Neuronal stem cell (in vitro differentiated cells): ENCODE measurements around the gene LRRC25.
A peak's percentile ranks its signal among the peaks of the same experiment; 100 is the strongest.

Experiments used
- DNase-seq: peaks from one replicate; pipeline ENCODE4 v3.0.0-alpha.2; 2013; ENCODE audit warnings: low spot score
- H2AFZ ChIP-seq: one replicate; pipeline ENCODE4 v1.6.1; 2013; ENCODE audit warnings: mild to moderate bottlenecking, low read length, inconsistent platforms
- H2AK5ac ChIP-seq: 2 replicates; pipeline ENCODE4 v1.6.1; 2013; ENCODE audit warnings: low read depth, mild to moderate bottlenecking, inconsistent platforms, low read length, moderate library complexity, mixed read lengths
- H2BK120ac ChIP-seq: 2 replicates; pipeline ENCODE4 v1.6.1; 2013; ENCODE audit warnings: low read depth, mild to moderate bottlenecking, inconsistent platforms, low read length, moderate library complexity, mixed read lengths
- H2BK12ac ChIP-seq: one replicate; pipeline ENCODE4 v1.6.1; 2013; ENCODE audit warnings: low read length, inconsistent platforms
- H2BK15ac ChIP-seq: 2 replicates; pipeline ENCODE4 v1.6.1; 2013; ENCODE audit warnings: mild to moderate bottlenecking, low read length, inconsistent platforms, mixed read lengths
- H2BK5ac ChIP-seq: one replicate; pipeline ENCODE4 v1.6.1; 2013; ENCODE audit warnings: inconsistent platforms, mild to moderate bottlenecking, low read length, moderate library complexity
- H3K14ac ChIP-seq: one replicate; pipeline ENCODE4 v1.6.1; 2013; ENCODE audit warnings: low read length, inconsistent platforms
- H3K18ac ChIP-seq: 2 replicates; pipeline ENCODE4 v1.6.1; 2013; ENCODE audit warnings: low read length, inconsistent platforms
- H3K23ac ChIP-seq: 2 replicates; pipeline ENCODE4 v1.6.1; 2013; ENCODE audit warnings: low read depth, mild to moderate bottlenecking, mixed read lengths, low read length, inconsistent platforms; ENCODE audit not compliant: poor library complexity
- H3K27ac ChIP-seq: replicated peaks from 3 replicates; pipeline ENCODE4 v1.5.1; 2013; ENCODE audit warnings: low read length, inconsistent platforms
- H3K27me3 ChIP-seq, 3 experiments: 2 replicates each; pipeline ENCODE4 v1.6.1; 2013; ENCODE audit warnings: low read length in 3 of 3, mild to moderate bottlenecking in 2 of 3, inconsistent platforms in 1 of 3, low read depth in 1 of 3, mixed read lengths in 1 of 3, moderate library complexity in 1 of 3; ENCODE audit not compliant: control insufficient read depth in 3 of 3, insufficient read depth in 3 of 3
- H3K36me3 ChIP-seq, 2 donors: replicated peaks in 1 of 2; 2 replicates each; pipeline ENCODE4 v1.6.1; 2013; ENCODE audit warnings: low read length in 2 of 2; ENCODE audit not compliant: control insufficient read depth in 2 of 2, insufficient read depth in 2 of 2
- H3K4ac ChIP-seq: 2 replicates; pipeline ENCODE4 v1.6.1; 2013; ENCODE audit warnings: inconsistent platforms, mild to moderate bottlenecking, low read length, moderate library complexity
- H3K4me1 ChIP-seq, 2 donors: 1 replicate in 1 of 2; 2 replicates in 1 of 2; pipeline ENCODE4 v1.6.1; 2013; ENCODE audit warnings: low read length in 2 of 2, low read depth in 1 of 2; ENCODE audit not compliant: control insufficient read depth in 2 of 2, insufficient read depth in 1 of 2
- H3K4me2 ChIP-seq: one replicate; pipeline ENCODE4 v1.6.1; 2013; ENCODE audit warnings: mild to moderate bottlenecking, low read length, inconsistent platforms; ENCODE audit not compliant: insufficient read depth, poor library complexity, severe bottlenecking
- H3K4me3 ChIP-seq, 2 donors: 2 replicates each; pipeline ENCODE4 v1.5.1; 2013; ENCODE audit warnings: low read length in 2 of 2, mild to moderate bottlenecking in 2 of 2, inconsistent platforms in 1 of 2, moderate library complexity in 1 of 2
- H3K79me1 ChIP-seq: one replicate; pipeline ENCODE4 v1.6.1; 2013; ENCODE audit warnings: low read depth, mild to moderate bottlenecking, inconsistent platforms, low read length, moderate library complexity
- H3K9ac ChIP-seq: one replicate; pipeline ENCODE4 v1.6.1; 2013; ENCODE audit warnings: mild to moderate bottlenecking, low read depth, low read length, inconsistent platforms; ENCODE audit not compliant: poor library complexity
- H3K9me3 ChIP-seq, 2 donors: replicated peaks in 1 of 2; 2 replicates each; pipeline versions ENCODE3 to v1.6.1; 2013; ENCODE audit warnings: low read length in 2 of 2, mild to moderate bottlenecking in 2 of 2, inconsistent platforms in 1 of 2, low read depth in 1 of 2, mixed read lengths in 1 of 2, moderate library complexity in 1 of 2; ENCODE audit not compliant: control insufficient read depth in 2 of 2, insufficient read depth in 1 of 2
- H4K8ac ChIP-seq: one replicate; pipeline ENCODE4 v1.6.1; 2013; ENCODE audit warnings: low read depth, mild to moderate bottlenecking, inconsistent platforms, low read length, moderate library complexity
- H4K91ac ChIP-seq: one replicate; pipeline ENCODE4 v1.6.1; 2013; ENCODE audit warnings: low read length, low read depth, mild to moderate bottlenecking, inconsistent platforms; ENCODE audit not compliant: poor library complexity
- WGBS, 2 donors: extraction: QIAGEN DNeasy Blood & Tissue Kit; methylation state at CpG; one replicate each; pipeline ENCODE4 v1.1.7; 2013; ENCODE audit warnings: missing lambda C conversion rate in 2 of 2, mixed read lengths in 1 of 2; ENCODE audit not compliant: insufficient read length in 2 of 2, insufficient replicate concordance in 1 of 2; ENCODE audit errors: extremely low coverage in 2 of 2; 5-methylcytosine and 5-hydroxymethylcytosine counted together

LRRC25 gene

DNA sequence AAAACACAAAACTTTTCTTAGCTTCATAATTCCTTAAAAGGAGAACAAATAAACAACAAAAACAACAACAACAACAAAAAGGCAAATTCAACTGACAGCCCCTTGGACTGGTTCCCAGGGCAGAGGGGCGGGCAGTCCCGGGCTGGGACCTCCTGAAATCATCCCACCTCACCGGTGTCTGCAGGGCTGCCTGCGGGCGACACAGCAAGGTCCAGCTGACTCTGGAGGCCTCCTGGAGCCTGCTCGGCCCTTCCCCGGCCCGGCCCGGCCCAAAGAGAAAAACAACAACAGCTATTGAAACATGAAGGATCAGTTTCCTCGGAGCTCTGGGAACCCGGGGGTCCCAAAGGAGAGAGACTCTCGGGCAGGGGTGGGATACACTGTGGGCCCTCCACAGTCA lies 45.5 kb upstream of the LRRC25 start:
- Histone ChIP-seq H3K9ac (no peak overlapping the region), H3K27ac (no peak overlapping the region)

DNA sequence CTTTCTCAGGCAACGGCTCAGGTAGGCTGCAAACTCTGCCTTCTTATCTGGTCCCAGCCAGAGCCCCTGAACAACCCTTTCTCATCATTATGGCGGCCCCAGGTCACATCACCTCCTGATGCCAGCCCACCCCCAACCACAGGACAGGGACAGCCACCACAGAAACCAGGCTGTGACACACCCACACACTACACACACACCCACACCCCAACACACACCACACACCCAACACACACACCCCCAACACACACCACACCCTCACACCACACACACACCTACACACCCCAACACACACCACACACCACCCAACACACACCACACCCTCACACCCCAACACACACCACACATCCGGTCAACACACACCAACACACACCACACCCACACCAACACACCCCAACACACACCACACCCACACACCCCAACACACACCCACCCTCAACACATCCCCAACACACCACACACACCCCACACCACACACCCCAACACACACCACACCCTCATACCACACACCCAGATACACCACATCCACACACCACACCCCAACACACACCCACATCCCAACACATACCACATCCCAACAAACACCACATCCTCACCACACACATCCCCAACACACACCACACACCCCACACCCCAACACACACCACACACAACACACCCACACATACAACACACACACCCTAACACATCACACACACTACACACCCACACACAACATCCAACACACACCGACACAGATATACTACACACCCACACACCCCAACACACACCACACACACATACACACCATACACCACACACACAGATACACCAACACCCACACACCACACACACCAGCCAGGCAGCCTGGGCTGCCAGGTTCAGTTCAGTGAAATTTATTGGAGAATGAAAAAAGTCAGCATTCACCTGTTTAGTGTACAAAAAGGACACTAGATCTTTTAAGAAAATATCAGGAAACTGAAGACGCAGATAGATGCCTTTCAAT lies 44.7 kb upstream of the LRRC25 start:
- no peak overlapping the region for H2AFZ ChIP-seq
- no peak for DNase-seq
- H2AK5ac ChIP-seq: peak overlapping the region; percentile 54
- H3K23ac ChIP-seq: peak overlapping the region; percentile 8
- H3K4ac ChIP-seq: no peak overlapping the region
- H3K79me1 ChIP-seq: peaks cover 3% of the 10 kb centered on the region
- peak overlapping the region; percentile 56 for H2BK15ac ChIP-seq
- H3K27ac ChIP-seq: no peak overlapping the region
- H3K36me3 ChIP-seq: peaks cover 8 to 21% of the 10 kb centered on the region in 2 donors
- no peak overlapping the region for H3K18ac ChIP-seq
- no peaks in the 10 kb centered on the region for H3K27me3 ChIP-seq
- H2BK120ac ChIP-seq: no peak overlapping the region
- peak overlapping the region in 1 of 2 donors; percentile 47 for H3K4me3 ChIP-seq
- no peak overlapping the region for H2BK12ac ChIP-seq
- H3K14ac ChIP-seq: peak overlapping the region; percentile 63
- H3K4me1 ChIP-seq: peaks cover 33 to 40% of the 10 kb centered on the region in 2 donors
- no peak overlapping the region for H3K9ac ChIP-seq
- H3K4me2 ChIP-seq: no peak overlapping the region
- no peak overlapping the region for H4K8ac ChIP-seq
- peak overlapping the region; percentile 56 for H2BK5ac ChIP-seq
- peak overlapping the region; percentile 6 for H4K91ac ChIP-seq
- peaks cover 0 to 4% of the 10 kb centered on the region in 2 donors for H3K9me3 ChIP-seq
- WGBS, 2 donors: 100% methylated on average over 1 to 2 of the region's 5 CpGs

More for the DNA sequence above, 45.5 kb upstream of the LRRC25 start:
- Histone ChIP-seq H3K36me3 (peaks cover 8 to 21% of the 10 kb centered on the region in 2 donors), H2AFZ (no peak overlapping the region), H2BK120ac (no peak overlapping the region), H4K8ac (no peak overlapping the region), H3K23ac (no peak overlapping the region), H3K27me3 (no peaks in the 10 kb centered on the region), H2BK15ac (no peak overlapping the region), H2BK12ac (no peak overlapping the region), H3K4ac (no peak overlapping the region), H4K91ac (no peak overlapping the region), H3K18ac (peak overlapping the region; percentile 51), H3K4me2 (no peak overlapping the region), H3K14ac (no peak overlapping the region), H3K4me3 (no peak overlapping the region), H2BK5ac (no peak overlapping the region), H3K9me3 (peaks cover 0 to 4% of the 10 kb centered on the region in 2 donors), H3K79me1 (no peaks in the 10 kb centered on the region), H3K4me1 (peaks cover 37 to 44% of the 10 kb centered on the region in 2 donors), H2AK5ac (no peak overlapping the region)
- no CpG with 5 or more reads among the region's 12 CpGs for WGBS, 2 donors
- no peak for DNase-seq

DNA sequence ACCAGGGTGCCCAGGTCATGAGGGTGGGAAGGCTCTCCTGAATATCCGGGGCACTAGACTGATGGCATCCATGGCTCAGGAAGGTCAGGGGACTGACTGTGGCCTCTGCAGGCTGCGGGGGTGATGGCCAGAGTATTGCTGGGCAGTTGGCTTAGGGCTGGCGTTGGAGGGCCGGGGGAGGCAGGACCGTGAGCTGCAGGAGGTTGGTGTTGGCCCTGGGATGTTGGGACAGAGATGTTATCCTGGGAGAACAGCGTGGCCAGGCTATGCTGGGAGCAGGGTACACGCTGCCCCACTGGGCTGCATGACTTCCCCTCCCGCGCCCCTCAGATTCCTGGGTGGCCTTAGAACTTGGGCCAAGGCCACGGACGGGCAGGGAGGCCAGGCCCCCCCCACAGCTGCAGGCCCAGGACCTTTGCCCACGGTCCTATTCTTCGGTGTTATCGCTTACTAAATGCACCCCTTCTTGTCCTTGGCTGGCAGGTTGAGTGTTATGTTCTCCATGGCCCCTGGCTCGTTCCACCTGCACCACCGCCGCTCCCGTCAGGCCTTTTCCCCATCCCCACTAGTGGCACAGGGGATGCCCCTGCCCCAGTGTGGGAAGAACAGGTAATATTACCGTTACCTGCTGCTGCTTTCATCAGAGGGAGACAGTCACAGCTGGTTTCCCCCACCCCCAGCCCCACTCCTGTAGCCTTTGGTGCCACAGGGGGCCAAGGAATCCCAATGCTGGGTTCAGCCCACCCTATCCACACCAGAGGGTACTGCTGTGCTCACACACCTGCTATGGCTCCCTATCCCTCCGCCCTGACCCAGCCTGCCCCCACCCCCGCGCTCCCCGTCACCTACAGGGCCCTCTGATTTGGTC lies 43.7 kb upstream of the LRRC25 start:
- Histone ChIP-seq H3K27me3 (no peaks in the 10 kb centered on the region), H3K27ac (no peak overlapping the region), H3K9ac (no peak overlapping the region), H2BK12ac (peak overlapping the region; percentile 18), H3K4me3 (no peak overlapping the region), H2AK5ac (peak overlapping the region; percentile 96), H3K18ac (peak overlapping the region; percentile 90), H4K91ac (peak overlapping the region; percentile 26), H3K4me2 (no peak overlapping the region), H2BK120ac (peak overlapping the region; percentile 29), H3K14ac (no peak overlapping the region), H4K8ac (no peak overlapping the region), H3K4me1 (peaks cover 30 to 39% of the 10 kb centered on the region in 2 donors), H3K9me3 (peaks cover 0 to 4% of the 10 kb centered on the region in 2 donors), H3K36me3 (peaks cover 8 to 23% of the 10 kb centered on the region in 2 donors), H2AFZ (no peak overlapping the region), H3K23ac (peak overlapping the region; percentile 47), H3K79me1 (peaks cover 8% of the 10 kb centered on the region), H2BK15ac (peak overlapping the region; percentile 95), H2BK5ac (peak overlapping the region; percentile 56), H3K4ac (no peak overlapping the region)
- no CpG with 5 or more reads among the region's 23 CpGs for WGBS, 2 donors
- DNase-seq: no peak
